Loucy (cell line): ENCODE measurements around the gene LANCL1.

Experiments used
- CTCF ChIP-seq: fragments of 200-600 bp; sonication (generic); conservative IDR thresholded peaks from 2 replicates; pipeline ENCODE4 v1.5.1; 2014; ENCODE audit warnings: mild to moderate bottlenecking, antibody characterized with exemption, low read length
- EZH2phosphoT487 ChIP-seq: fragments of 200-600 bp; IDR thresholded peaks from 2 replicates; pipeline ENCODE4 v1.6.1; 2018; ENCODE audit warnings: antibody characterized with exemption, mild to moderate bottlenecking, moderate library complexity, borderline replicate concordance

- TF ChIP-seq CTCF, result no peak
- TF ChIP-seq EZH2phosphoT487, result no peak
These were observed 937 bp upstream of the LANCL1 start for GRCh38 chr2:210477496-210477895.
